ENCODE measurements around the gene EFCAB11. TPM values are rescaled to one million over a fixed set of nuclear protein-coding genes. Genes with fewer than 3 reads are reported as not detected.

Gene EFCAB11
- total and polyA plus RNA-seq, 8 donors = 5.3 to 13.9 (median 11.3) TPM

- Histone ChIP-seq H3K4me1 (no peaks in the 10 kb centered on the region), H3K36me3 (no peaks in the 10 kb centered on the region), H3K4me3 (no peak overlapping the region), H3K27me3 (no peaks in the 10 kb centered on the region), H3K9me3 (peaks cover 0 to 2% of the 10 kb centered on the region in 2 donors), H3K27ac (no peak overlapping the region)
- ATAC-seq = no peak
- DNase-seq = no peak
- intact Hi-C loops (cut with DNase I) = no loop called here
- TF ChIP-seq, protein P1, sequence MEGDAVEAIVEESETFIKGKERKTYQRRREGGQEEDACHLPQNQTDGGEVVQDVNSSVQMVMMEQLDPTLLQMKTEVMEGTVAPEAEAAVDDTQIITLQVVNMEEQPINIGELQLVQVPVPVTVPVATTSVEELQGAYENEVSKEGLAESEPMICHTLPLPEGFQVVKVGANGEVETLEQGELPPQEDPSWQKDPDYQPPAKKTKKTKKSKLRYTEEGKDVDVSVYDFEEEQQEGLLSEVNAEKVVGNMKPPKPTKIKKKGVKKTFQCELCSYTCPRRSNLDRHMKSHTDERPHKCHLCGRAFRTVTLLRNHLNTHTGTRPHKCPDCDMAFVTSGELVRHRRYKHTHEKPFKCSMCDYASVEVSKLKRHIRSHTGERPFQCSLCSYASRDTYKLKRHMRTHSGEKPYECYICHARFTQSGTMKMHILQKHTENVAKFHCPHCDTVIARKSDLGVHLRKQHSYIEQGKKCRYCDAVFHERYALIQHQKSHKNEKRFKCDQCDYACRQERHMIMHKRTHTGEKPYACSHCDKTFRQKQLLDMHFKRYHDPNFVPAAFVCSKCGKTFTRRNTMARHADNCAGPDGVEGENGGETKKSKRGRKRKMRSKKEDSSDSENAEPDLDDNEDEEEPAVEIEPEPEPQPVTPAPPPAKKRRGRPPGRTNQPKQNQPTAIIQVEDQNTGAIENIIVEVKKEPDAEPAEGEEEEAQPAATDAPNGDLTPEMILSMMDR (IDR thresholded peaks at IDR 0.05) = no peak
Observed at GRCh38 chr14:89844508-89844907, 110.0 kb downstream of the EFCAB11 start.

- TF ChIP-seq, protein P1 (IDR thresholded peaks at IDR 0.05) = no peak
- peaks cover 2 to 3% of the 10 kb centered on the region in 2 donors for H3K9me3 ChIP-seq
- intact Hi-C loops (cut with DNase I) = no loop called here
- no peaks in the 10 kb centered on the region for H3K36me3 ChIP-seq
- DNase-seq (no peak), ATAC-seq (no peak)
- H3K4me3 ChIP-seq = no peak overlapping the region
- H3K4me1 ChIP-seq = no peaks in the 10 kb centered on the region
- no peaks in the 10 kb centered on the region for H3K27me3 ChIP-seq
- H3K27ac ChIP-seq = no peak overlapping the region
Observed at GRCh38 chr14:89842837-89843236, 111.7 kb downstream of the EFCAB11 start.

DNA sequence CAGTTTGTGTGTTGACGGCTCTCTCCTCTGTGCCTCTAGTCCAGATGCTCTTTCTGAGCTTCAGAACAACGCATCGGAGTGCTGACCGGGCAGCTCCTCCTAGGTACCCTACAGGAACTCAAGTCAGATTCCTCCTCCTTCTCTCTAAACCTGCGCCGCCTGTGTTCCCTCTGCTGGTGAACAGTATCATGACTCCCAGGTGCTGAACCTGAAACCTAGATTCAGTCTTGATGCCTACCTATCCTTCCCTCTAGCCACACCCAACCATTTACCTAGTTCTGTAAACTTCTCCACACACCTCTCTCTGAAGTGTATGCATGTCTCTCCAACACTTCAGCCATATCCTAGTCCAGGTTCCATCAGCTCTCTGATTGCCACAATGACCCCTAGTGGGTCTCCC is 112.7 kb downstream of the EFCAB11 start:
- no peak overlapping the region for H3K4me3 ChIP-seq
- H3K27ac ChIP-seq = no peak overlapping the region
- H3K4me1 ChIP-seq = no peaks in the 10 kb centered on the region
- TF ChIP-seq, protein P1 (IDR thresholded peaks at IDR 0.05) = no peak
- intact Hi-C loops (cut with DNase I) = no loop called here
- peaks cover 2 to 3% of the 10 kb centered on the region in 2 donors for H3K9me3 ChIP-seq
- DNase-seq (no peak), ATAC-seq (no peak)
- H3K36me3 ChIP-seq = no peaks in the 10 kb centered on the region
- no peaks in the 10 kb centered on the region for H3K27me3 ChIP-seq

DNA sequence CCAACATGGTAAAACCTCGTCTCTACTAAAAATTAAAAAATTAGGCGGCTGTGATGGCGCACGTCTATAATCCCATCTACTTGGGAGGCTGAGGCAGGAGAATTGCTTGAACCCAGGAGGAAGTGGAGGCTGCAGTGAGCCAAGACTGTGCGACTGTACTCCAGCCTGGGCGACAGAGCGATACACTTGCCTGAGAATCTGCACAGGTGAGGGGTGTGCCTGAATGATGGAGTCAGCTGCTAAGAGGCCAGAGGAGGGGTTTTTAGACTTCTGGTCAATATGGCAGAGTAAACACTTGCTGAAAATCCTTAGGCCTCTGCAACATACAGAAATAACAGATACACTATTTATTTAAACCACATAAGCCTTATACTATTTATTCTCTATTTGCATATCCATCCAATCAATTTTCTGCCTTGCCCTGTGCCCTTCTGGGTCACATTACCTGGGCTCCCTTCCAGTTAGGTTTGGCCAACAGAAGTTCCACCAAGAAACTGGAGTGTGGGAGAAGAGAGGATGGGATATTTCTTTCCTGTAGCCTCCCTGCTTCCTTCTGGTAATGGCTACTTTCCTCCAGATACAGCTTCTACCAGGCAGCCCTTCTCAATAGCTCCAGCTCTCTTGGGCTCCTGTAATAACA is 117.6 kb downstream of the EFCAB11 start:
- Histone ChIP-seq H3K36me3 (no peaks in the 10 kb centered on the region), H3K4me3 (no peak overlapping the region), H3K27ac (no peak overlapping the region), H3K9me3 (peaks cover 0 to 3% of the 10 kb centered on the region in 2 donors), H3K4me1 (no peaks in the 10 kb centered on the region), H3K27me3 (no peaks in the 10 kb centered on the region)
- ATAC-seq = no peak
- intact Hi-C loops (cut with DNase I) = no loop called here
- no peak for DNase-seq
- TF ChIP-seq, protein P1 (IDR thresholded peaks at IDR 0.05) = no peak

GRCh38 chr14:89833661-89834060 is 120.9 kb downstream of the EFCAB11 start:
- Histone ChIP-seq H3K9me3 (peaks cover 0 to 3% of the 10 kb centered on the region in 2 donors), H3K27me3 (no peaks in the 10 kb centered on the region), H3K4me3 (no peak overlapping the region), H3K36me3 (no peaks in the 10 kb centered on the region), H3K27ac (no peak overlapping the region), H3K4me1 (no peaks in the 10 kb centered on the region)
- DNase-seq (no peak), ATAC-seq (no peak)
- intact Hi-C loops (cut with DNase I) = no loop called here
- TF ChIP-seq, protein P1 (IDR thresholded peaks at IDR 0.05) = no peak
